ENCODE data around the gene STK4.

STK4 gene

GRCh38 chr20:45032781-45033180 is 66.5 kb downstream of the STK4 start:
- DNase-seq = no peak

GRCh38 chr20:45034436-45034835 is 68.1 kb downstream of the STK4 start:
- DNase-seq = no peak

- DNase-seq = peak; percentile 46
These were observed 69.9 kb downstream of the STK4 start for GRCh38 chr20:45036044-45036755.

GRCh38 chr20:45037050-45037449 is 70.7 kb downstream of the STK4 start:
- no peak for DNase-seq

GRCh38 chr20:45037635-45038034 is 71.3 kb downstream of the STK4 start:
- no peak for DNase-seq

GRCh38 chr20:45038745-45039474 is 72.6 kb downstream of the STK4 start:
- DNase-seq = no peak

- DNase-seq = no peak
These were observed 73.1 kb downstream of the STK4 start for GRCh38 chr20:45039475-45039820.

- DNase-seq = peak; percentile 49
These were observed 75.4 kb downstream of the STK4 start for GRCh38 chr20:45041464-45042337.

GRCh38 chr20:45042978-45043377 is 76.7 kb downstream of the STK4 start:
- DNase-seq = no peak

GRCh38 chr20:45044084-45044573 is 77.8 kb downstream of the STK4 start:
- peak; percentile 79 for DNase-seq

- DNase-seq = no peak
These were observed 78.3 kb downstream of the STK4 start for GRCh38 chr20:45044601-45045000.

GRCh38 chr20:45047581-45048119 is 81.3 kb downstream of the STK4 start:
- DNase-seq = no peak

GRCh38 chr20:45049438-45049837 is 83.1 kb downstream of the STK4 start:
- DNase-seq = no peak

- peak; percentile 29 for DNase-seq
These were observed 83.7 kb downstream of the STK4 start for GRCh38 chr20:45049904-45050471.

- DNase-seq = peak; percentile 26
These were observed 85.1 kb downstream of the STK4 start for GRCh38 chr20:45051204-45052060.

- DNase-seq = peak; percentile 75
These were observed 86.6 kb downstream of the STK4 start for GRCh38 chr20:45052698-45053429.

- no peak for DNase-seq
These were observed 87.4 kb downstream of the STK4 start for GRCh38 chr20:45053430-45054351.

GRCh38 chr20:45055056-45055455 is 88.7 kb downstream of the STK4 start:
- DNase-seq = peak; percentile 20

GRCh38 chr20:45056473-45057173 is 90.3 kb downstream of the STK4 start:
- DNase-seq = no peak

All from activated CD4-positive, alpha-beta T cell treated with anti-CD3 and anti-CD28 coated beads, Interleukin-2, amount 50 U/mL, for 16 hours (primary cell).